Stimulated activated CD8-positive, alpha-beta memory T cell treated with anti-CD3 and anti-CD28 coated beads, Interleukin-12 subunit alpha, Interleukin-12 subunit beta, amount 100 ng/mL, for 1 hour (primary cell): ENCODE measurements around the gene ATP11A.
A peak's percentile ranks its signal among the peaks of the same experiment; 100 is the strongest.

Experiments used
- DNase-seq: peaks from one replicate; pipeline ENCODE4 v3.0.0-alpha.2; 2020; ENCODE audit warnings: low read depth

The ATP11A gene

GRCh38 chr13:112689303-112690245 lies at the start of gene ATP11A:
Gene ATP11A (plus strand): TSS chr13:112690038. CDS start chr13:112690417, 379 bp downstream.
- DNase-seq: peak; percentile 52

DNA sequence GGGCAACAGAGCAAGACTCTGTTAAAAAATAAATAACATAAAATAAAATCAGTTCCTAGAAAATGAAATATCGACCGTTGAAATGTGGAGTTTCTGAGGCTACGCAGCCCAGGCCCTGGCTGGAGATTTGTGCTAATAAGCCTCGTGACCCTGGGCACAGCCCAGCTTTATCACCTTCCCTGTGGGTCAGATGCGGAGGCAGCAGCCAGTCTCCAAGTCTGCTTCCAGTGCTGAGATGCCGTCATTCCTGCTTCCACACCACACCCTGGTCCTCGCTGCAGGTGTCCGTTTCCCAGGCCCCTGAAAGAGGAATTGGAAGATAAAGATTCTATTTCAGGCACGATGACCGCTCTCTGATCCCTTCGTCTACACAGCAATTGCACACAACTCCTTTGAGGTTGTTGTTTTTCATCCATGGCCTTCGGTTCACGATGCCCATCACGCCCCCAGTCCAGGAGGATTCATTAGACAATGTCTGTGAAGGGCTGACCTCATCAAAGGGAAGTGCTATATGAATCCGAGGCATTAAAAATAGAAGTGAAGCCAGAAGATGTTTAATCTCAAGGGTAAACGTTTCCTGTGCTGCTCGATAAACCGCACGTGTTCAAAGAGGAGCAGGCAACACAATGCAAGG lies 48.3 kb upstream of the ATP11A start:
- DNase-seq: no peak

- DNase-seq: no peak
Measured at GRCh38 chr13:112642090-112642460, 47.8 kb upstream of the ATP11A start.

DNA sequence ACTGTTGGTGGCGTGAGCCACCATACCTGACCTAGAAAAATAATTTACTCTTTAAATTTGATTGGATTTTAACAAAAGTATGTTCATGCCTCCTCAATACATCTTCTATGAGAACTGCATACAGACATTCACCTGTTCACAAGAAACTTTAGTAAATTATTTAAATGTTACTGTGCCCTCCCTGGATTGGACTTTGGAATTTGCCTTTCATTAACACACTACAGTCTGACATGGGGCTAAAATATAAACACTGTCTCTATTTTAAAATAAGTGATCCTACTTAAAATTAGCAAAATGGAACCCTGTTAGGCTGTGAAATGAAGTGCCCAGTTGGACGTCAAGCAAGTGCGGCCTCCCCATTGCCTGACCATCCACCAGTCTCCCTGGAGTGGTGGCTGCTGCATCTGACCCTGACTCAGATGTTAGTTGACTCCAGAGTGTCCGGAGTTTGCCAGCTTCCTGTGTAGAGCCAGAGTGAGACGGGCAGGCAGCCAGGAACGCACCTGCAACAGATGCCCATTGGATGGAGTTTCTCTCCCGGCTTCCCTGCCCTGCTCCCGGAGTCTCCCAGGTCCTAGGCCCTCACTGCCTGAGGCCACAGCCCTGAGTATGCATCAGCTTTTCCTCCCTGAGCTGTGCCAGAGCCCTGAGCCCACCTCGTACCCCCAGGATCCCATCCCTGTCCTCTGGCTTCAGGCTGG lies 45.9 kb upstream of the ATP11A start:
- DNase-seq: no peak

DNA sequence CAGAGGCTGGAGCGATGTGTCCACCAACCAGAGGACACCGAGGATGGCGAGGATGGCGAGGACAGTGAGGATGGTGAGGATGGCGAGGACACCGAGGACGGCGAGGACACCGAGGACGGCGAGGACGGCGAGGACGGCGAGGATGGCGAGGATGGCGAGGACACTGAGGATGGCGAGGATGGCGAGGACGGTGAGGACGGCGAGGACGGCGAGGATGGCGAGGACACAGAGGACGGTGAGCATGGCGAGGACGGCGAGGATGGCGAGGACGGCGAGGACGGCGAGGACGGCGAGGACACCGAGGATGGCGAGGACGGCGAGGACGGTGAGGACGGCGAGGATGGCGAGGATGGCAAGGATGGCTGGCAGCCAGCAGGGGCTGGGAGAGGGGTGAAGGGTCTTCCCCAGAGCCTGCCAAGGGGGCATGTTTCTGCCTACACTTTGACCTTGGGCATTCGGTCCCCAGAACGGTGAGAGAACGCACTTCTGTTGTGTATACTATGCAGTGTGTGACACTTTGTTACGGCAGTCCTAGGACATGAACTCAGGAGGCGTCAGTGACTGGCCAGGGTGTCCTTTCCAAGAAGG lies 44.4 kb upstream of the ATP11A start:
- DNase-seq: no peak

GRCh38 chr13:112647256-112647655 lies 42.6 kb upstream of the ATP11A start:
- no peak for DNase-seq

DNA sequence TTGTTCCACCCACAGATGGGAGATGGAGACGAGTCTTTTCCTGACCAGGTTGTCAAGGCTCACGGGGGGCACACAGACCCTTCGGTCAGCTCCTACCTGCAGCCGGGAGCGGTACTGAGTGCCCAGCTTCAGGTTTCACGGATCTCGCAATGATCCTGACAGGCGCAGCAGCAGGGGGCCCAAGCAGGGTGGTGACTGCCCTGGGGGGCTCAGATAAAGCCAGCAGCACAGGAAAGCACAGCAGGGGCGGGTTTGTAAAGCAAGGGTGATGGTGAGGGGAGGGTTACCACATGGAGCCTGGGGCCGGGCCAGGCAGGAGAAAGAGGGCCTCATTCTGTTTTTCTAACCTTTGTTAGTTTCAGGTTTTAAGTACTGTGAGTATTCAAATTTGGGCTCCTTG lies 41.7 kb upstream of the ATP11A start:
- no peak for DNase-seq

GRCh38 chr13:112648966-112649690 lies 40.7 kb upstream of the ATP11A start:
- DNase-seq: no peak

GRCh38 chr13:112651311-112651710 lies 38.5 kb upstream of the ATP11A start:
- no peak for DNase-seq

DNA sequence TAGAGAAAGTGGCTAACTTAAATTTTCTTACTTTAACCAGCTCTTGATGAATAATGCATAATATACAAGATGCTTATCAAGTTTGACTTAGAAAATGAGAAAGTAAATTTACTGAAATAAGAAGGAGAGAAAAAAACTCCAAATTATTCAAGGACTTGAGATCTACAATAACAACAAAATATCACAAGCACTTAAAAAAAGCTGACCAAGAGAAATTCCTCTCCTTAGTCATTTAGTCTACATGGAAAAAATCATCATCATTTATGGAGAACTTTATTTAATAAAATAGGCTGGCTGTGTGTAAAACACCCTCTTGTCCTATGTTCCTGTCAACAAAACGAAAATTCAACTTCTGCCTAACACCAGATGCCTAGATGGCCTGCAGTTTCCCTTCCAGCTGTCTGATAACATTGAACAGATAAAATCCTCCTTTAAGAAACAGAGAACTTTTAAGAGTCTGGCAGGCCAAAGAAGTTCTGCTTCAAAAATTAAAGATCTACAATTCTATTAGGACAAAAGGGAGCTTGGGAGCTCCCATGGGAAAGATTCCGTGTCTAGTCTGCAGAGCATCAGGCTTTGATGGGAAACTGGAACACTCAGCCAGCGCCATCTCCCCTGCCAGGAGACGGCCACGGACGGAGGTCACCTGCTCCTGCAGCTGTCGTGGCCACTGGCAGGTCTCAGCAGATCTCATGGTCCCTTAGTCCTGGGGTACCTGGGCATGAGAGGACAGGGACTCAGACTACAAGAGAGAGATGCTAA lies 37.9 kb upstream of the ATP11A start:
- DNase-seq: no peak

DNA sequence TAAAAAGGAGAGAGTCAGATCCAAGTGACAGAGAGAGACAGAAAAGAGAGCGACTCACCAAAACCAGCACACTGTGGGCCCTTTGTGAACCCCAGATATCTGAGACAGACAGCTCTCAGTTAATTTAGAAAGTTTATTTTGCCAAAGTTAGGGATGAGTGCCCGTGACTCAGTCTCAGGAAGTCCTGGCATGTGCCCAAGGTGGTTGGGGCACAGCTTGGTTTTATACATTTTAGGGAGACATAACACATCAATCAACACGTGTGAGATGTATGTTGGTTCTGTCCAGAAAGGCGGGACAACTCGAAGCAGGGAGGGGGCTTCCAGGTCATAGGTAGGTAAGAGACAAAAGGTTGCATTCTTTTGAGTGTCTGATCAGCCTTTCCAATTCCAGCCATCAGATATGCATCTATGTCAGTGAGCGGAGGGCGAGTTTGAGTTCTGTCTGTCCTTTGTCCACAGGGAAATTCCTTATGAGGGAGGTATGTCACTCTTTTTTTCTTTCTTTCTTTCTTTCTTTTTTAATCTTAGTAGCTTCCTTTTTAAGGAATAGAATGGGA lies 37.2 kb upstream of the ATP11A start:
- DNase-seq: no peak

DNA sequence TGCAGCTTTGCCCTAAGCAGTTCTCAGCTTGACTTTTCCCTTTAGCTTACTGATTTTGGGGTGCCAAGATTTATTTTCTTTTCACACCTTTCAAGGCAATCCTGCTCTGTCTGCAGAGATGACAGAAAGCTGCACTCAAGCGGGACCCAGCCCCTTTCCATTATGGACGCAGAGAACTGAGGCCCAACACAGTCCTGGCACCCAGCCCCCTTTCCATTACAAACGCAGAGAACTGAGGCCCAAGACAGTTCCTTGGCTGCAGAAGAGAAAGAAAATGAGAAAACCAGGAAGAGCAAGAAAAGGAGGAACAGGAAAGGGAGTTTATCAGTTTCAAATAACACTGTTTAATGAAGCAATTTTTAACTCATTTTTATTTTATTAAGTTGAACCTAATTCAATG lies 36.8 kb upstream of the ATP11A start:
- no peak for DNase-seq

DNA sequence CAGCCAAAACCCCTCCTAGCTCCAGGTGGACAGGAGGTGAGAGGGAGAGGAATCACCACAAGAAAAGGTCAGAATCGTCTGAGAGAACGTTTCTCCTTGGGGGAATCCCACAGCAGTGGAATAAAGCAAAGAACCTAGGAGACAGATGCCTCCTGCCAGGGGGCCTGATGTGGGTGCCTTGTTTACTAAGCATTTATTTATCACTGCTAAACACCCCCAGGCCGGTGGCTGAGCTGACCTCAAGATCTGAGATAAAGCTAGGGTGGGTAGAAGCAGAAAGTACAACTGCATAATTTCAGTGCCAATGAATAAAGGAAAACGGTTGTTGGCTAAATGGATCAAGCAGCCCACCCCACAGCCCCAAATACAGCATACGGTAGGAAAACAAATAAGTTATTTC lies 33.9 kb upstream of the ATP11A start:
- DNase-seq: no peak

- DNase-seq: no peak
Measured at GRCh38 chr13:112657850-112658445, 31.9 kb upstream of the ATP11A start.

DNA sequence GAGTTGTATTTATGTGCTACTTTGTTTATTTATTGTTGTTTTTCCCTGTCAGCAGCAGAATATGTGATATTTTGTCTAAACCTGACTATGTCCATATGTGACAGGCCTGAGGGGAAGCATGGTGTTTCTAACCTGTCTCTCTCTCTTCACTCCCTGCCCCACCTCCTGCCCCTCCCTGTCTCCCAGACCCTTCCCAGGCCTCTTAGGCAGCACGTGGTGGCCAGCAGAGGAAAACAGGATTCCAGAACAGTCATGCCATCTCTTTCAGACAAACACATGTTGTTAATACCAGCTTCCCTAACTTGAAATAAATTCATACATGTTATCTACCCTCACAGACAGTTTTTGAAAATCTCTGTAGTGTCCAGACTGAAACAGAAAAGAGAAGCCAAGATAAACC lies 31.0 kb upstream of the ATP11A start:
- no peak for DNase-seq

GRCh38 chr13:112661291-112661690 lies 28.5 kb upstream of the ATP11A start:
- DNase-seq: no peak

- DNase-seq: no peak
Measured at GRCh38 chr13:112664501-112665203, 25.2 kb upstream of the ATP11A start.

GRCh38 chr13:112668924-112669323 lies 20.9 kb upstream of the ATP11A start:
- no peak for DNase-seq

DNA sequence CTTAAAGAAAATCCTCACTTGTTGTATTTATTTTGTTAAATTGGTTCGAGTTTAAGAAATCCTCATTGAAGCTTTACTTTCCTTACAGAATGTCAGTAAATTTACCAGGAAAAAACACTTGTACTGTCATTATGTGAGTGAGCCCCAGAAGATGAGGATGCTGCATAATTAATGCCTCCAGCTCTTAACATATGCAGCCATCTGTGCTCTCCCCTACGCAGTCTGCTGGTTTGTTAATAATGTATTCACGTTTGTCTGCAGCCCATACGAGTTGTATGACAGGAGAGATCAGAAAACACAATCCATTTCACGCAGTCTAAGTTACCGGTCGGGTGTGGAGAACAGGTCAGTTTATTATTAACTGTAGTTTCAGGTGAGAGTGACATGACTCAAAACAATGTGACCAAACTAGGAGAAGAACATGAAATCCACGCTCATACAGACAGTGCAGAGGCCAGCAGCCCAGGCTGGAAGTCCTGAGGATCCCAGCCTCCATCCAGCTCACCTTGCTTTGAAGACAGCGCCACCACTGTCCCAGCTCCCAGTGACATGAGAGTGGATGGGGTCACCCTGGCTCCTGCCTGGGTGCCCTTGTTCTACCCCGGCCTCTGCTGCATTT lies 19.8 kb upstream of the ATP11A start:
- DNase-seq: no peak
